ENCODE results near the gene SLC4A1AP.

SLC4A1AP gene

GRCh38 chr2:27714053-27714452 is 50.4 kb downstream of the SLC4A1AP start:
- no peak overlapping the region for H3K4me3 ChIP-seq (ENCODE audit: low read depth, low read length)
- no peak for DNase-seq (ENCODE audit: low read depth)
- no peak for TF ChIP-seq CTCF (IDR thresholded peaks at IDR 0.05; ENCODE audit: insufficient read depth, low read depth, low read length, missing control alignments)

- no peak for TF ChIP-seq CTCF (IDR thresholded peaks at IDR 0.05; ENCODE audit: insufficient read depth, low read depth, low read length, missing control alignments)
- no peak for DNase-seq (ENCODE audit: low read depth)
- H3K4me3 ChIP-seq (ENCODE audit: low read depth, low read length): no peak overlapping the region
Measured at GRCh38 chr2:27714851-27715291, 51.2 kb downstream of the SLC4A1AP start.

GRCh38 chr2:27715318-27716210 is 51.9 kb downstream of the SLC4A1AP start:
- DNase-seq (ENCODE audit: low read depth): peak; percentile 22
- H3K4me3 ChIP-seq (ENCODE audit: low read depth, low read length): no peak overlapping the region
- TF ChIP-seq CTCF (IDR thresholded peaks at IDR 0.05; ENCODE audit: insufficient read depth, low read depth, low read length, missing control alignments): no peak

- no peak overlapping the region for H3K4me3 ChIP-seq (ENCODE audit: low read depth, low read length)
- TF ChIP-seq CTCF (IDR thresholded peaks at IDR 0.05; ENCODE audit: insufficient read depth, low read depth, low read length, missing control alignments): no peak
- no peak for DNase-seq (ENCODE audit: low read depth)
Measured at GRCh38 chr2:27716301-27717069, 52.8 kb downstream of the SLC4A1AP start.

- no peak for DNase-seq (ENCODE audit: low read depth)
- no peak for TF ChIP-seq CTCF (IDR thresholded peaks at IDR 0.05; ENCODE audit: insufficient read depth, low read depth, low read length, missing control alignments)
- H3K4me3 ChIP-seq (ENCODE audit: low read depth, low read length): no peak overlapping the region
Measured at GRCh38 chr2:27717070-27717795, 53.5 kb downstream of the SLC4A1AP start.

- no peak overlapping the region for H3K4me3 ChIP-seq (ENCODE audit: low read depth, low read length)
- DNase-seq (ENCODE audit: low read depth): no peak
- TF ChIP-seq CTCF (IDR thresholded peaks at IDR 0.05; ENCODE audit: insufficient read depth, low read depth, low read length, missing control alignments): no peak
Measured at GRCh38 chr2:27720004-27720551, 56.4 kb downstream of the SLC4A1AP start.
